HepG2 (cell line): ENCODE measurements around the gene POU6F2. TPM values are rescaled to one million over a fixed set of nuclear protein-coding genes. Genes with fewer than 3 reads are reported as not detected.

ENCODE experiments used
- ATAC-seq: fragments of 200-7000 bp; cut with Tn5 transposase; 3 replicates; pipeline ENCODE4 v1.9.1; 2020; ENCODE audit warnings: mild to moderate bottlenecking, moderate library complexity
- BruUV-seq: library from RNA; stranded (reverse); fragments of 400-500 nt; replicated peaks from 2 replicates; lab custom pipeline; 2021; lab: Mats Ljungman, UMichigan
- CTCF ChIA-PET: fragments of 300-600 bp; formaldehyde crosslinking; extraction: SDS; loops from one replicate; lab custom pipeline; 2021; ENCODE audit warnings: low total read pairs, inconsistent platforms, low intra/inter-chr PET ratio; lab: Yijun Ruan, JAX
- POLR2A ChIA-PET: fragments of 350-600 bp; sonication (Branson Sonifier 250); formaldehyde crosslinking; loops from one replicate; lab custom pipeline; 2020; ENCODE audit warnings: antibody characterized with exemption, inconsistent platforms; lab: Yijun Ruan, JAX
- DNase-seq: peaks from one replicate; pipeline ENCODE4 v3.0.0-alpha.2; 2015; ENCODE audit warnings: low spot score
- FAIRE-seq: peaks from 3 replicates; lab custom pipeline; 2011; peaks lifted over from hg19 to GRCh38; lab: Jason Lieb, UNC
- H2AFZ ChIP-seq: one replicate; pipeline ENCODE4 v1.6.1; 2011; ENCODE audit warnings: low read length, inconsistent platforms
- H3K27ac ChIP-seq: fragments of 300-600 bp; 3 replicates; pipeline ENCODE4 v1.8.0; 2011; ENCODE audit warnings: mixed run types, mild to moderate bottlenecking, mixed read lengths, low read length, inconsistent platforms; ENCODE audit not compliant: insufficient read depth; ENCODE audit errors: extremely low read length
- H3K27me3 ChIP-seq, 2 experiments: fragments of 200-600 bp in 1 of 2; 2 replicates in 1 of 2; 3 replicates in 1 of 2; pipeline versions ENCODE4 v1.6.0 to v1.8.0; 2011; ENCODE audit warnings: low read length in 2 of 2, mild to moderate bottlenecking in 2 of 2, moderate library complexity in 2 of 2, inconsistent platforms in 1 of 2; ENCODE audit not compliant: insufficient read depth in 2 of 2, control insufficient read depth in 1 of 2
- H3K36me3 ChIP-seq, 2 experiments: fragments of 200-600 bp in 1 of 2; replicated peaks in 1 of 2; 2 replicates in 1 of 2; 3 replicates in 1 of 2; pipeline versions ENCODE4 v1.5.1 to v1.8.0; 2011; ENCODE audit warnings: low read length in 2 of 2, inconsistent platforms in 1 of 2; ENCODE audit not compliant: insufficient read depth in 2 of 2, control insufficient read depth in 1 of 2
- H3K4me1 ChIP-seq: 2 replicates; pipeline ENCODE4 v1.5.1; 2012; ENCODE audit warnings: low read length, inconsistent platforms; ENCODE audit not compliant: insufficient read depth
- H3K4me2 ChIP-seq: 2 replicates; pipeline ENCODE4 v1.6.0; 2011; ENCODE audit warnings: low read depth, low read length, inconsistent platforms
- H3K4me3 ChIP-seq, 3 experiments: fragments of 200-600 bp in 1 of 3; sonication (generic), shearing (Covaris generic) in 1 of 3; replicated peaks in 1 of 3; 2 replicates each; pipeline ENCODE4 v1.5.1; 2011 to 2016; ENCODE audit warnings: low read length in 3 of 3, inconsistent platforms in 2 of 3, low read depth in 2 of 3, mild to moderate bottlenecking in 2 of 3, control low read depth in 1 of 3, mixed read lengths in 1 of 3; ENCODE audit not compliant: insufficient read depth in 1 of 3
- H3K79me2 ChIP-seq: one replicate; pipeline ENCODE4 v1.6.1; 2011; ENCODE audit warnings: low read length, inconsistent platforms; ENCODE audit not compliant: insufficient read depth
- H3K9ac ChIP-seq: 2 replicates; pipeline ENCODE4 v1.6.0; 2011; ENCODE audit warnings: mild to moderate bottlenecking, low read depth, low read length, inconsistent platforms; ENCODE audit not compliant: insufficient read depth
- H3K9me3 ChIP-seq: 2 replicates; pipeline ENCODE4 v1.5.1; 2012; ENCODE audit warnings: mild to moderate bottlenecking, low read length
- H4K20me1 ChIP-seq: 2 replicates; pipeline ENCODE4 v1.6.0; 2011; ENCODE audit warnings: inconsistent platforms, mild to moderate bottlenecking, low read length, moderate library complexity; ENCODE audit not compliant: insufficient read depth
- FOXK1 ChIP-seq: sonication (generic); formaldehyde crosslinking; IDR thresholded peaks from 2 replicates; pipeline ENCODE4 v1.4.0; 2020; ENCODE audit warnings: low read depth, missing genetic modification reagents, borderline replicate concordance
- ZBTB8A ChIP-seq: sonication (generic); formaldehyde crosslinking; IDR thresholded peaks from 2 replicates; pipeline ENCODE4 v1.4.0; 2020; ENCODE audit warnings: mild to moderate bottlenecking, low read depth, missing genetic modification reagents, borderline replicate concordance
- ZEB1 ChIP-seq: IDR thresholded peaks from 2 replicates; pipeline ENCODE4 v1.6.1; 2012; ENCODE audit warnings: mild to moderate bottlenecking, low read depth, inconsistent platforms; ENCODE audit not compliant: insufficient replicate concordance
- ZNF264 ChIP-seq: sonication (generic); formaldehyde crosslinking; IDR thresholded peaks from 2 replicates; pipeline ENCODE4 v1.4.0; 2020; ENCODE audit warnings: missing genetic modification reagents
- ZNF761 ChIP-seq: sonication (generic); formaldehyde crosslinking; conservative IDR thresholded peaks from 2 replicates; pipeline ENCODE4 v1.4.0; 2020; ENCODE audit warnings: mild to moderate bottlenecking, missing genetic modification reagents
- ZNF773 ChIP-seq: sonication (generic); formaldehyde crosslinking; IDR thresholded peaks from 2 replicates; pipeline ENCODE4 v1.4.0; 2020; ENCODE audit warnings: missing genetic modification reagents, borderline replicate concordance
- ZNF883 ChIP-seq: sonication (generic); formaldehyde crosslinking; IDR thresholded peaks from 2 replicates; pipeline ENCODE4 v1.5.1; 2020; ENCODE audit warnings: mild to moderate bottlenecking, missing genetic modification reagents; ENCODE audit errors: not compliant biosample characterization
- ZXDC ChIP-seq: sonication (generic); formaldehyde crosslinking; IDR thresholded peaks from 2 replicates; pipeline ENCODE4 v1.5.0; 2020; ENCODE audit warnings: mild to moderate bottlenecking, missing genetic modification reagents
- WGBS: methylation state at CpG from one replicate; pipeline ENCODE4 v1.1.6; 2017; ENCODE audit warnings: low lambda C conversion rate; 5-methylcytosine and 5-hydroxymethylcytosine counted together
- in situ Hi-C: cut with HindIII; loops from 2 replicates; pipeline ENCODE4 v1.10.0; 2017; ENCODE audit warnings: low pct_unique_long_range_greater_than_20kb; ENCODE audit not compliant: extremely low pct_ligation_motif_present
- intact Hi-C: fragments of 100-400 bp; cut with micrococcal nuclease; formaldehyde crosslinking; loops from one replicate; pipeline ENCODE4 v1.10.0; 2022; ENCODE audit not compliant: unreplicated experiment
- polyA plus RNA-seq, 8 experiments: library from polyadenylated mRNA; depleted of rRNA in 3 of 8; stranded (reverse) in 7 of 8; unstranded in 1 of 8; fragments of >200 nt; fragmentation: Illumina TruSeq in 4 of 8; extraction: Trizol in 4 of 8; gene quantifications; 2 replicates each; pipeline versions ENCODE4 v1.2.1 to v1.2.3, GENCODE V29; 2011 to 2016; ENCODE audit warnings: low read depth in 4 of 8, missing spikeins in 1 of 8, mixed read lengths in 1 of 8; ENCODE audit not compliant: insufficient read depth in 1 of 8
- total RNA-seq, 5 experiments: library from RNA; depleted of rRNA; stranded (reverse); fragments of >200 nt; fragmentation: Illumina TruSeq; extraction: Trizol; gene quantifications; 2 replicates each; pipeline ENCODE4 v1.2.3, GENCODE V29; 2016; ENCODE audit warnings: low read depth in 1 of 5

The POU6F2 gene
- total and polyA plus RNA-seq, 2 of the 13 experiments (the other 11 are each of a cell fraction or from before 2014, with no cell fraction given): not detected

- in situ Hi-C loops: no loop called here
- BruUV-seq: no TSS peak
These were observed 242.2 kb downstream of the POU6F2 start for GRCh38 chr7:39219869-39220268.

More at GRCh38 chr7:39219869-39220268, 242.2 kb downstream of the POU6F2 start:
- Histone ChIP-seq H3K4me2 (no peak overlapping the region), H3K9me3 (no peaks in the 10 kb centered on the region), H3K36me3 (no peaks in the 10 kb centered on the region), H3K79me2 (no peaks in the 10 kb centered on the region), H3K27me3 (no peaks in the 10 kb centered on the region), H3K27ac (no peak overlapping the region), H2AFZ (no peak overlapping the region), H3K4me3 (no peak overlapping the region), H3K9ac (no peak overlapping the region), H4K20me1 (no peaks in the 10 kb centered on the region), H3K4me1 (no peaks in the 10 kb centered on the region)
- FAIRE-seq (no peak), ATAC-seq (no peak), DNase-seq (no peak)
- WGBS: under 1% methylated on average over 4 of the region's 4 CpGs
- intact Hi-C loops: no loop called here
- CTCF ChIA-PET: no interaction called here
- TF ChIP-seq ZNF761 (no peak), ZNF773 (no peak), ZXDC (CRISPR knock-in tag) (no peak), ZEB1 (no peak), ZNF883 (CRISPR knock-in tag) (no peak), FOXK1 (no peak), ZNF264 (no peak), ZBTB8A (CRISPR knock-in tag) (no peak)
- POLR2A ChIA-PET: no interaction called here
